NCI-H526 (cell line): Measurements from ENCODE around the gene CNTFR.

ENCODE experiments used
- DNase-seq, 2 experiments: peaks; one replicate each; lab custom pipeline; 2025; lab: John Stamatoyannopoulos, UW

CNTFR gene

GRCh38 chr9:34572628-34573027 is 16.9 kb downstream of the CNTFR start:
- DNase-seq = no peak

DNA sequence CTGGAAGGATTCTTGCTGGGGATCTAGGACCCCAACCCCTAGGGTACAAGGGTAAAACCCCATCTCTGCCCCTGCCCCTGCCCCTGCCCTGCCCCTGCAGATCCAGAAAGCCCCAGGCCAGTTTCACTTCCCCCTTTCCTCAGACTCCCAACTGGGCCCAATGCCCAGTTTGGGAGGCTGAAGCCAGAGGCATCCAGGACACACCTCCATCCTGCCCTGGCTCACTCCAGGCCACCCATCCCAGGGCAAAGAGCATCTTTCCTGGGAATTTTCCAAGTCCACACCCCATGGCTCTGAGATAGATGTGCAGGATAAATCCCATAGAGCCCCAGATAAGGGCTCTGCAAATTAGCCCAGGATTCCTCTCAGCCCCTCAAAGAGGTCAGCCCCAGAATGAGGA is 17.4 kb downstream of the CNTFR start:
- no peak for DNase-seq

GRCh38 chr9:34571481-34571810 is 18.1 kb downstream of the CNTFR start:
- no peak for DNase-seq

GRCh38 chr9:34570809-34571480 is 18.6 kb downstream of the CNTFR start:
- no peak for DNase-seq

DNA sequence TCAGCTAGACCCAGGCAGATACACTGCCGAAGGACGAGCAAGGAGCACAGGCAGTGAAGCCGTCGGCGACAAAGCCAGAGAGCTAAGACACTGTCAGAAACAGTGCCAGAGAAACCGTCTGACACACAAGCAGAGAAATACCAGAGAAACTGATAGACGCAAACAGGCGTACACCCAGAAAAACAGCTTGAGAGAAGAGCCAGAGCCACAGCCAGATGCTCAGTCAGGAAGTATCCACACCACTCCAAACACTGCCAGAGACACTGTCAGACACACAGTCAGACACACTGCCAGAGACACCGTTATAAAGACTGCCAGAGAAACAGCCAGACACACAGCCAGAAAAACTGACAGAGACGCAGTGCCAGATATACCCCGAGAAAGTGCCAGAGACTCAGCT is 19.1 kb downstream of the CNTFR start:
- no peak for DNase-seq

GRCh38 chr9:34568774-34569173 is 20.8 kb downstream of the CNTFR start:
- no peak for DNase-seq

- no peak for DNase-seq
Measured at GRCh38 chr9:34568133-34568532, 21.4 kb downstream of the CNTFR start.

DNA sequence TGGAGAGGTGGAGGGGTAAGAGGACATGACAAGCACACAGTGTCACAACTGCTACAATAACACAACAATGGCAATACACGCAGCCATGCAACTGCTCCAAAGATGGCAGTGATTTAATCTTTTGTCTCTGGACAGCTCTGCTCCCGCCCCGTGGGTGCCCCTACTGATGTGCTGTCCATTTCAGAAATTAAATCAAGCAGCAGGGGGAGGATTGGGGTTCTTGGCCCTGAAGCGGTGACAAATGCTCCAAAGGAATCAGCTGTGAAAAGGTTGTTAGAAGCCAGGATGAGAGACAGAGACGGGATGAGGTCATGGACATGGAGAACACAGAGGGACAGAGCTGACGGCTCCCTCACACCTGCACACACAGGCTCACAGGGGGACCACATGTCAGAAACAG is 22.6 kb downstream of the CNTFR start:
- no peak for DNase-seq

- DNase-seq = no peak
Measured at GRCh38 chr9:34566322-34566721, 23.2 kb downstream of the CNTFR start.

GRCh38 chr9:34565856-34566255 is 23.7 kb downstream of the CNTFR start:
- no peak for DNase-seq

DNA sequence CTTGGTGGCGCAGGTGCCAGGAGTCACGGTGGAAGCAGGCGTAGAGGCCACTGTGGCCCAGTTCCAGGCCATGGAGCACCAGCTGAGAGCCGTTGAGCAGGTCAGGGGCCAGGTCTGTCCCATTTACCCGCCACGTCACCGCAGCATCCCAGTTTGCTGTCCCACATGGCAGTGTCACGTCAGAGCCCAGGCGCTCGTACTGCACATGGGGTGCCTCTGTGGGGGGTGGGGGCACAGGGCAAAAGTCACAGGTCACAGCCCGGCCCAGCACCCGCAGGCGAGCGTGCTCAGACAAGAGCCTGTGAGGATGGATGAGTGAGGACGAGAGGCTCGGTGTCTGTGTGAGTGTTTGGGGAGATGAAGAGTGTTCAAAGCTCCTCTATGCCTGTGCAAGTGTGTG is 24.9 kb downstream of the CNTFR start:
- DNase-seq = no peak

- DNase-seq = no peak
Measured at GRCh38 chr9:34563262-34563661, 26.3 kb downstream of the CNTFR start.

GRCh38 chr9:34562135-34562745 is 27.3 kb downstream of the CNTFR start:
- peak in 1 of 2 experiments; percentile 39 for DNase-seq

DNA sequence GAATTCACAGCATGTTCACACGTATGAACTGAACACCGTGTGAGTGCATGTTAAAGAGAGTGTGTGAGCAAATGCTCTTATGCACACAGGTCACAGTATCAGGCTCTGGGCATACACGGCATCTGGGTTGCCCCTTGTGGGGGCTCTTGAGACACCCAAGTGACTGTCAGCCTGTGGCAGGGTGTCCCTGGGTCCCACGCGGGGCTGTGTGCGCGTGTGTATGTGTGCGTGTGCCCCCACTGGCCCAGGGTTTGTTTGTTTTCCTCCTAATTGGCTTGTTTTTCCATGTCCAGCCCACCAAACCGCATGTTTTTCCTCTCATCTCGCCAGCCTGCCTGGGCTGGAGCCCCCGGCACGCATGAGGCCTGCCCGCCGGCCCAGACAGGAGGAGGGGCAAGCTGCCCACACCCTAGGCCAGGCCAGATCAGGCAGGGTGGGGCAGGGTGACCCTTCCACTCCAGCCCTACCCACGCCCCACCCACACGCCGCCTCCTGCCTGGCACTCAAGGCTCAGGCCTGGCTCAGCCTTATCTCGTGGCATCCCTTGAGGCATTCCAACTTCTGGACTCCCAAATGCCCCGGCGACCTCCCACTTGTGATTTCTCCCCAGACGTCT is 28.8 kb downstream of the CNTFR start:
- no peak for DNase-seq

DNA sequence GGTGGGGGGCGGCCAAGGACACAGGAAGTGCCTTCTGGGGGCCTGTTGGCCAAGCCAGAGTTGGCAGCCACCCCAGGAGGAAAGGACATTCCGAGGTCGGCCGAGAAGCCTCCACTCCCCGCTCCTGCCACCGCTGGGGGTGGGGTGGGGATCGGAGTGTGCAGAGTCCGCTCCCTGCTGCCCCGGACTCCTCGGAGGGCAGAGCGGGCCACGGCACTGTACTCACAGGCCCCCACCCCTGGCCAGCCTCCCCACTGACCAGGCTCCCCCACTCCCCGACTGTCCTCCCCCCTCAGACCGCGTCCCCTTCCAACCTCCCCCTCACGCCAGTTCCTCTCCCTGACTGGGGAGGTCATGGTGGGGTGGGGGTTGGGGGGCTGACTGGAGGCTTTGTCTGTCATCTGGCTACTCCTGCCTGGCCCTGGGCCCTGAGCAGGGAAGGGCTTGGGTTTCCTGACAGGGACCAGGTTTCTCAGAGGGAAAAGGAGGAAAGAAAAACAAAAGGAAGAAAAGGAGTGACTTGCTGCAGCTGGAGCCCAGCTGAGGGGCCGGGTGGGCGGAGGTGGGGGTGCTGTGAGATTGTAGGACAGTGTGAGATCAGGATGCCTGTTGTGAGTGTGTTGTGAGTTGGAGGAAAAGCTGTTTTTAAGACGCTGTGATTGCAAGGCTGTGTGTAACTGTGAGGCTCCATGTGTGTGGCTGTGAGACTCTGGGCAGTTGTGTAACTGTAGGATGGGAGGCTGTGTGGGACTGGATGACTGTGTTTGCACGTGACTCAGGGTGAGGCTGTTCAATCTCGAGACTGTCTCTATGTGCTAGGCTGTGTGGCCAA is 29.7 kb downstream of the CNTFR start:
- no peak for DNase-seq

- no peak for DNase-seq
Measured at GRCh38 chr9:34558919-34559623, 30.5 kb downstream of the CNTFR start.

GRCh38 chr9:34558364-34558763 is 31.2 kb downstream of the CNTFR start:
- no peak for DNase-seq

DNA sequence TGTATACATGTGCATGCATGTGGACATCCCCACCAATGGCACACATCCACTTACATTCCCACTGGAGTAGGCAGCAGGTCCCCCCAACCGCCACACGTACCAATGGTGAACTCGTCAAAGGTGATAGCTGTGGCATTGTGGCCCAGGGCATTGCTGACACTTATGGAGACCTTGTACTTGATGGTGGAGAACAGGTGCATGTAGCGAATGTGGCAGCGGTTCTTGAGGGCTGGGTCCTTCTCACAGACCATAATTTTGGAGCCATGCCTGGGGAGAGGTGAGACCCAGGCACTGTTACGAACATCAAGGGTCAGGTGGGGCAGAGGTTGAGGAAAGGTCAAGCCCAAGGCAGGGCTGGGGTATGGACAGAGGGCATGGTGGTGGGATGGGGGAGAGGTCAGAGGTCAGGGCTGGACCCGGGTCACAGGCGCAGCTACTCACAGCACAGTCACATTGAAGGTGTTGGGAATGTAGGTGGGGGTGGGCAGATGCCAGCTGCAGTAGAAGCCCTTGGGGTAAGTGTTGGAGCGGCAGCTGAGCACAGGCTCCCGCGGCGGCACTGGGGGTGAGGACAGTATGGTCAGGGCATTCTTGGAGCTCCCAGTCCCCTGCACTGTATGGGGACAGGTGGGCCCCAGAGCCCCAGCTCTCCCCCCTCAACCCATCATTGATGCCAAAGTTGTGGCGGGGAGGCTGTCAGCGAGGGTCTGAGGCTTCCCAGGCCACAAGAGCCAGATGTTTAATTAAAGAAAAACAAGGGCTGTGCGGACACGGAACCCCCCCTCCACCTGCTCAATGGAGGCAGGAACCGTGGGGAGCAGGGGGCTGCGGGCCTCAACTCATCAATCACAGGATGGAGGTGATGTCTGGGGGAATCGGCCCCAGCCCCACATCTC is 31.9 kb downstream of the CNTFR start:
- no peak for DNase-seq

- no peak for DNase-seq
Measured at GRCh38 chr9:34556949-34557348, 32.6 kb downstream of the CNTFR start.

DNA sequence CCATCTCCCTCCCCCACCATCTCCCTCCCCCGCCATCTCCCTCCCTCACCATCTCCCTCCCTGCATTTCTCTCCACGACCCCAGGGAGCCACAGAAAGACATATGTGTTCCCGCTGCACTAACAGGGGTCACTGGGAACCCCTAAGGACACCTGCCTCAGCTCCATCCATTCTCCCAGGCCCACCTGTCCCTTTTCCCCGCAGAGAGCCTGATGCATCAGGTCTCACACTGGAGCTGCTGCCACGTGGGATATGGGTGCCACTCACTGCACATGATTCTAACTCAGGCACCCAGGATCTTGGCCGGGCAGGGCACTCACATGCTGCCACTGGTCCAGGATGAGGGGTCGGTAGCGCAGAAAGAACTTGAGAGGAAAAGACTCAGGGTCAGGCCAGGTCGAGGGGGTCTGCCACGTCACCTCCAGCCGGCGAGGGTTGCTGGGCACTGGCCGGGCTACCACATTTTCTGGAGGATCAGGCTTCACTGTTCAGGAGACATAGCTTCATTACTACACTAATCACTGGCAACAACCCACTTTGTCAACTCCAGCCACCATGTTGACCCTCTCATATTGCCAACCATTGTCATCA is 33.5 kb downstream of the CNTFR start:
- no peak for DNase-seq

- DNase-seq = no peak
Measured at GRCh38 chr9:34555500-34555899, 34.0 kb downstream of the CNTFR start.
